ENCODE results near the gene PHF10.

- TF ChIP-seq POLR2AphosphoS5 (IDR thresholded peaks at IDR 0.05) (no peak), CTCF (IDR thresholded peaks at IDR 0.05) (no peak)
These were observed 35.0 kb downstream of the PHF10 start for GRCh38 chr6:169689287-169689686.
